Iris pigment epithelial cell (primary cell): Measurements from ENCODE around the gene AQP1.

Experiments used
- DNase-seq: peaks from one replicate; pipeline ENCODE4 v3.0.0-alpha.2; 2011; ENCODE audit warnings: low read depth

The AQP1 gene

GRCh38 chr7:30974605-30975255 is 63.1 kb downstream of the AQP1 start:
- DNase-seq: peak; percentile 15
